DND-41 (cell line): ENCODE measurements around the gene PIK3R4.

Source experiments
- ATAC-seq: fragments of 200-7000 bp; cut with Tn5 transposase; 3 replicates; pipeline ENCODE4 v1.9.1; 2021; ENCODE audit warnings: low read depth; ENCODE audit not compliant: insufficient read depth
- DNase-seq: peaks from one replicate; pipeline ENCODE4 v3.0.0-alpha.2; 2020
- H2AFZ ChIP-seq: 2 replicates; pipeline ENCODE4 v1.6.0; 2012; ENCODE audit warnings: low read depth, low read length
- H3K27ac ChIP-seq: 2 replicates; pipeline ENCODE4 v1.5.1; 2012; ENCODE audit warnings: low read length, inconsistent platforms
- H3K27me3 ChIP-seq: fragments of 200-600 bp; sonication (generic); 2 replicates; pipeline ENCODE4 v1.6.0; 2012; ENCODE audit warnings: low read length, mild to moderate bottlenecking, inconsistent platforms; ENCODE audit not compliant: insufficient read depth, poor library complexity
- H3K36me3 ChIP-seq: 2 replicates; pipeline ENCODE4 v1.5.1; 2012; ENCODE audit warnings: low read length, inconsistent platforms; ENCODE audit not compliant: insufficient read depth
- H3K4me1 ChIP-seq: 2 replicates; pipeline ENCODE4 v1.5.1; 2012; ENCODE audit warnings: mild to moderate bottlenecking, low read length; ENCODE audit not compliant: insufficient read depth
- H3K4me2 ChIP-seq: 2 replicates; pipeline ENCODE4 v1.6.0; 2012; ENCODE audit warnings: mild to moderate bottlenecking, moderate library complexity, low read length, inconsistent platforms; ENCODE audit not compliant: insufficient read depth
- H3K4me3 ChIP-seq, 2 experiments: fragments of 200-600 bp in 1 of 2; shearing (Covaris generic) in 1 of 2; 2 replicates each; pipeline ENCODE4 v1.5.1; 2012 to 2016; ENCODE audit warnings: inconsistent platforms in 2 of 2, low read length in 2 of 2, mild to moderate bottlenecking in 2 of 2, low read depth in 1 of 2, moderate library complexity in 1 of 2
- H3K79me2 ChIP-seq: 2 replicates; pipeline ENCODE4 v1.6.0; 2012; ENCODE audit warnings: low read length, inconsistent platforms; ENCODE audit not compliant: insufficient read depth
- H3K9ac ChIP-seq: 2 replicates; pipeline ENCODE4 v1.6.0; 2012; ENCODE audit warnings: low read depth, mild to moderate bottlenecking, inconsistent platforms, low read length, moderate library complexity
- H3K9me3 ChIP-seq: 2 replicates; pipeline ENCODE4 v1.5.1; 2012; ENCODE audit warnings: low read length, moderate library complexity, mild to moderate bottlenecking, inconsistent platforms; ENCODE audit not compliant: insufficient read depth, severe bottlenecking
- H4K20me1 ChIP-seq: 2 replicates; pipeline ENCODE4 v1.6.0; 2012; ENCODE audit warnings: low read length; ENCODE audit not compliant: insufficient read depth
- EZH2 ChIP-seq: IDR thresholded peaks from 3 replicates; pipeline ENCODE4 v1.6.1; 2012; ENCODE audit warnings: borderline replicate concordance, low read depth, mild to moderate bottlenecking, moderate library complexity, low read length, inconsistent platforms; ENCODE audit not compliant: severe bottlenecking
- TF ChIP-seq, protein P1 (sequence below): IDR thresholded peaks from 2 replicates; pipeline ENCODE4 v1.5.1; 2012; ENCODE audit warnings: borderline replicate concordance, low read length, moderate library complexity, mild to moderate bottlenecking; ENCODE audit not compliant: poor library complexity, severe bottlenecking; ENCODE audit errors: extremely low read depth

Gene PIK3R4

DNA sequence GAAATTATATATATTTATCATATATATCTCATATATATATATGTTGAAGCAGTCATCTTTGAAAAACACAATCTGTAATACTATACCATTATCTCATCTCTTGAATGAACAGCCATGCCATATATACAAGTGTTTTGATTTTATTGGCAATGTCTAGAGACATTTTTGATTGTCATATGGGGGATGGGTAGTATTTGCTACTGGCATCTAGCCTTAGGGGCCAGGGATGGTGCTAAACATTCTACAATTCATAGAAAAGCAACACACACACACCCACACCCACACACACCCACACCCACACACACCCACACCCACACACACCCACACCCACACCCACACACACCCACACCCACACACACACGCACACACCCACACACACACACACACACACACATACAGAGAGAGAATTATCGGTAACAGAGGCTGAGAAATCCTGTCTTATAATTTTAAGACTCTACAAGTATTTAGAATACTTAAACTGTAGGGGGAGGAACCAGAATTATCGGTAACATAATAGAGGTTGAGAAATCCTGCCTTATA lies 11.1 kb upstream of the PIK3R4 start:
- Histone ChIP-seq H2AFZ (no peak overlapping the region), H3K27ac (no peak overlapping the region), H3K36me3 (no peaks in the 10 kb centered on the region), H4K20me1 (no peaks in the 10 kb centered on the region), H3K4me2 (no peak overlapping the region), H3K27me3 (no peaks in the 10 kb centered on the region), H3K9ac (no peak overlapping the region), H3K4me3 (no peak overlapping the region), H3K4me1 (peaks cover 3% of the 10 kb centered on the region; the same call in 1 of the 2 replicates), H3K79me2 (no peaks in the 10 kb centered on the region), H3K9me3 (no peaks in the 10 kb centered on the region)
- DNase-seq, result no peak
- TF ChIP-seq, protein P1, sequence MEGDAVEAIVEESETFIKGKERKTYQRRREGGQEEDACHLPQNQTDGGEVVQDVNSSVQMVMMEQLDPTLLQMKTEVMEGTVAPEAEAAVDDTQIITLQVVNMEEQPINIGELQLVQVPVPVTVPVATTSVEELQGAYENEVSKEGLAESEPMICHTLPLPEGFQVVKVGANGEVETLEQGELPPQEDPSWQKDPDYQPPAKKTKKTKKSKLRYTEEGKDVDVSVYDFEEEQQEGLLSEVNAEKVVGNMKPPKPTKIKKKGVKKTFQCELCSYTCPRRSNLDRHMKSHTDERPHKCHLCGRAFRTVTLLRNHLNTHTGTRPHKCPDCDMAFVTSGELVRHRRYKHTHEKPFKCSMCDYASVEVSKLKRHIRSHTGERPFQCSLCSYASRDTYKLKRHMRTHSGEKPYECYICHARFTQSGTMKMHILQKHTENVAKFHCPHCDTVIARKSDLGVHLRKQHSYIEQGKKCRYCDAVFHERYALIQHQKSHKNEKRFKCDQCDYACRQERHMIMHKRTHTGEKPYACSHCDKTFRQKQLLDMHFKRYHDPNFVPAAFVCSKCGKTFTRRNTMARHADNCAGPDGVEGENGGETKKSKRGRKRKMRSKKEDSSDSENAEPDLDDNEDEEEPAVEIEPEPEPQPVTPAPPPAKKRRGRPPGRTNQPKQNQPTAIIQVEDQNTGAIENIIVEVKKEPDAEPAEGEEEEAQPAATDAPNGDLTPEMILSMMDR, result no peak
- TF ChIP-seq EZH2, result no peak
- no peak for ATAC-seq

- H3K4me2 ChIP-seq, result no peak overlapping the region
- no peak for TF ChIP-seq EZH2
- TF ChIP-seq, protein P1, result no peak
- no peak overlapping the region for H3K4me3 ChIP-seq
- H3K27ac ChIP-seq, result no peak overlapping the region
- no peaks in the 10 kb centered on the region for H3K36me3 ChIP-seq
- DNase-seq (no peak), ATAC-seq (no peak)
- no peaks in the 10 kb centered on the region for H3K27me3 ChIP-seq
- peaks cover 3% of the 10 kb centered on the region; the same call in 1 of the 2 replicates for H3K4me1 ChIP-seq
- H2AFZ ChIP-seq, result no peak overlapping the region
- H3K9me3 ChIP-seq, result no peaks in the 10 kb centered on the region
- no peaks in the 10 kb centered on the region for H4K20me1 ChIP-seq
- H3K79me2 ChIP-seq, result no peaks in the 10 kb centered on the region
- no peak overlapping the region for H3K9ac ChIP-seq
These were observed 9.0 kb upstream of the PIK3R4 start for GRCh38 chr3:130755666-130756065.

GRCh38 chr3:130748981-130749380 lies 2.4 kb upstream of the PIK3R4 start:
- ATAC-seq (no peak), DNase-seq (no peak)
- Histone ChIP-seq H3K27ac (no peak overlapping the region), H3K4me3 (no peak overlapping the region), H3K36me3 (peaks cover 8% of the 10 kb centered on the region), H4K20me1 (no peaks in the 10 kb centered on the region), H3K4me1 (peaks cover 41% of the 10 kb centered on the region), H3K9me3 (no peaks in the 10 kb centered on the region), H3K27me3 (no peaks in the 10 kb centered on the region), H3K79me2 (peaks cover 26% of the 10 kb centered on the region), H3K4me2 (no peak overlapping the region), H3K9ac (no peak overlapping the region), H2AFZ (peak overlapping the region; percentile 31; the same call in 1 of the 2 replicates)
- no peak for TF ChIP-seq EZH2
- TF ChIP-seq, protein P1, result no peak
